ENCODE data around the gene PRKAR1B. TPM values are rescaled to one million over a fixed set of nuclear protein-coding genes. Genes with fewer than 3 reads are reported as not detected.

PRKAR1B gene
- total RNA-seq, 1 experiment from 2014 or later: 51.7 TPM

DNA sequence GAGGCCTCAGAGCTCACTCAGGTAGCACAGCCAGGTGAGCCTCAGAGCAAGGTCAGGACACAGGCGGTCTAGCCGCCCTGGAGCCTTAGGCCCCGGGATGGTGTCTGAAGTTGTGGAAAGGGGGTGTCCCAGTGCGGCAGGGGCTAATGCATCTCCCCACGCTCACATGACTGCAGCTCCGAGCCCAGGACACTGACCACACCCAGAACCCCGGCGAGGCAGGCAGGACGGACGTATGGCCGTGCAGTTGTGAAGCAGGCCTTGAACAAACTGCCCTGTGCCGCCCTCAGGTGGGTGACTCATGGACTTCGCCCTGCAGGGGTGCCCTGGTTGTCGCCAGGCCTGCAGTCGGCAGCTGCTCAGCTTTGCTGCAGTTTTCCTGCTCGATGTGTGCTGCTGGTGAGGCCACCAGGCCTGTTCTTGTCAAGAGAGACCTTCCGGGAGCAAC lies 5.0 kb upstream of the PRKAR1B start:
- peaks cover 28% of the 10 kb centered on the region for H3K36me3 ChIP-seq (ENCODE audit: low read depth)
- H3K4me1 ChIP-seq (replicated peaks; ENCODE audit: insufficient read depth): peaks cover 23% of the 10 kb centered on the region
- POLR2A ChIA-PET (ENCODE audit: unreplicated experiment): interaction anchor here (0.6 kb wide), 1 partner anchor 83 kb away, joined by 10 read pairs; no protein-coding TSS in a partner anchor
- H2AFZ ChIP-seq: no peak overlapping the region
- intact Hi-C loops (cut with micrococcal nuclease; ENCODE audit: unreplicated experiment): loop anchor here (2.0 to 5.0 kb wide), 3 partner anchors 195 to 399 kb away; partner anchors contain the start of gene PDGFA
- no TSS peak for BruUV-seq (replicated peaks)
- H3K9me2 ChIP-seq (ENCODE audit: insufficient read depth): no peaks in the 10 kb centered on the region
- H3K9me3 ChIP-seq (ENCODE audit: insufficient read depth, low read depth): peaks cover 7% of the 10 kb centered on the region
- H3F3A ChIP-seq (ENCODE audit: insufficient read depth, low read depth): peaks cover 33% of the 10 kb centered on the region
- peak overlapping the region; percentile 56 for H3K4me2 ChIP-seq
- peaks cover 58% of the 10 kb centered on the region for H3K79me2 ChIP-seq (ENCODE audit: low read depth)
- H3K27me3 ChIP-seq (ENCODE audit: insufficient read depth, low read depth): no peaks in the 10 kb centered on the region
- H3K4me3 ChIP-seq: no peak overlapping the region
- peak; percentile 83 to 87 for DNase-seq
- peaks cover 53% of the 10 kb centered on the region for H4K20me1 ChIP-seq (ENCODE audit: insufficient read depth)
- CTCF ChIA-PET: interaction anchor here (0.6 to 1.5 kb wide), 4 partner anchors 208 to 410 kb away, joined by 3 to 7 read pairs (median 4); no protein-coding TSS in a partner anchor
- H3K27ac ChIP-seq: peak overlapping the region; percentile 35; the same call in 1 of the 2 replicates
- TF ChIP-seq, protein P1, sequence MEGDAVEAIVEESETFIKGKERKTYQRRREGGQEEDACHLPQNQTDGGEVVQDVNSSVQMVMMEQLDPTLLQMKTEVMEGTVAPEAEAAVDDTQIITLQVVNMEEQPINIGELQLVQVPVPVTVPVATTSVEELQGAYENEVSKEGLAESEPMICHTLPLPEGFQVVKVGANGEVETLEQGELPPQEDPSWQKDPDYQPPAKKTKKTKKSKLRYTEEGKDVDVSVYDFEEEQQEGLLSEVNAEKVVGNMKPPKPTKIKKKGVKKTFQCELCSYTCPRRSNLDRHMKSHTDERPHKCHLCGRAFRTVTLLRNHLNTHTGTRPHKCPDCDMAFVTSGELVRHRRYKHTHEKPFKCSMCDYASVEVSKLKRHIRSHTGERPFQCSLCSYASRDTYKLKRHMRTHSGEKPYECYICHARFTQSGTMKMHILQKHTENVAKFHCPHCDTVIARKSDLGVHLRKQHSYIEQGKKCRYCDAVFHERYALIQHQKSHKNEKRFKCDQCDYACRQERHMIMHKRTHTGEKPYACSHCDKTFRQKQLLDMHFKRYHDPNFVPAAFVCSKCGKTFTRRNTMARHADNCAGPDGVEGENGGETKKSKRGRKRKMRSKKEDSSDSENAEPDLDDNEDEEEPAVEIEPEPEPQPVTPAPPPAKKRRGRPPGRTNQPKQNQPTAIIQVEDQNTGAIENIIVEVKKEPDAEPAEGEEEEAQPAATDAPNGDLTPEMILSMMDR (conservative IDR thresholded peaks at IDR 0.05): peak; percentile 48; the same call in 1 of the 2 replicates
- TF ChIP-seq EZH2 (IDR thresholded peaks at IDR 0.05; ENCODE audit: low read depth): no peak

DNA sequence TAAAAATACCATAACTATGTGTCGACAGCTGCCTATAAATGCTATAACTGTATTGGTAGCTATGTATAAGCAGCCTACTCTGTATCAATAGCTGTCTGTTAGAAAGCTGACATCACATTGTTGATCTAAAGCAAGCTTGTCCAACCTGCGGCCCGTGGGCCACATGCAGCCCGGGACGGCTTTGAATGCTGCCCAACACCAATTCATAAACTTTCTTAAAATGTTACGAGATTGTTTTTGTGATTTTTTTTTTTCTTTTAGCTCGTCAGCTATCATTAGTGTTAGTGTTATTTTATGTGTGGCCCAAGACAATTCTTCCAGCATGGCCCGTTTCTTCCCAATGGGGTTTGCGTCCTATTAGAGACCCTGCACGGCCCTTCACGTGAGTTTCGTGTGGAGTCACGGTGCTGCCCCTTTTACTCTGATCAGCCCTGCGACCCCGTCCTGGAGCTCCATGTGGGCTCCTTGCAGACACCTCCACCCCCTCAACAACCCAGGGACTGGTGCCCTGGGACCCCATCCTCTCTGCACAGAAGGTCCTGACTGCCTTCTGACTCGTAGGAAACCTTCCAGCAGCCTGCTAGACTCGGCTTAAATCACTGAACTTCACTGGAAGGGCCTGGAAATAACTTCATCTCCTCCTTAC lies 4.5 kb upstream of the PRKAR1B start:
- Histone ChIP-seq H4K20me1 (ENCODE audit: insufficient read depth) (peaks cover 50% of the 10 kb centered on the region), H3K4me3 (no peak overlapping the region), H3K4me1 (replicated peaks; ENCODE audit: insufficient read depth) (peaks cover 23% of the 10 kb centered on the region), H3K9me2 (ENCODE audit: insufficient read depth) (no peaks in the 10 kb centered on the region), H3K27me3 (ENCODE audit: insufficient read depth, low read depth) (no peaks in the 10 kb centered on the region), H3K9me3 (ENCODE audit: insufficient read depth, low read depth) (peaks cover 7% of the 10 kb centered on the region), H3K4me2 (peak overlapping the region; percentile 56), H3K79me2 (ENCODE audit: low read depth) (peaks cover 54% of the 10 kb centered on the region), H3K27ac (peak overlapping the region; percentile 35; the same call in 1 of the 2 replicates), H3K36me3 (ENCODE audit: low read depth) (peaks cover 28% of the 10 kb centered on the region), H2AFZ (no peak overlapping the region), H3F3A (ENCODE audit: insufficient read depth, low read depth) (peaks cover 33% of the 10 kb centered on the region)
- no TSS peak for BruUV-seq (replicated peaks)
- ChIA-PET CTCF (interaction anchor here (0.8 to 1.5 kb wide), 3 partner anchors 208 to 410 kb away, joined by 3 to 7 read pairs (median 5); no protein-coding TSS in a partner anchor), POLR2A (ENCODE audit: unreplicated experiment) (interaction anchor here (0.6 to 0.7 kb wide), 3 partner anchors 84 to 214 kb away, joined by 5 to 16 read pairs (median 10); no protein-coding TSS in a partner anchor)
- intact Hi-C loops (cut with micrococcal nuclease; ENCODE audit: unreplicated experiment): loop anchor here (2.0 to 5.0 kb wide), 3 partner anchors 194 to 399 kb away; partner anchors contain the start of gene PDGFA
- no peak for DNase-seq
- no peak for TF ChIP-seq EZH2 (IDR thresholded peaks at IDR 0.05; ENCODE audit: low read depth)
- TF ChIP-seq, protein P1 (conservative IDR thresholded peaks at IDR 0.05): no peak

DNA sequence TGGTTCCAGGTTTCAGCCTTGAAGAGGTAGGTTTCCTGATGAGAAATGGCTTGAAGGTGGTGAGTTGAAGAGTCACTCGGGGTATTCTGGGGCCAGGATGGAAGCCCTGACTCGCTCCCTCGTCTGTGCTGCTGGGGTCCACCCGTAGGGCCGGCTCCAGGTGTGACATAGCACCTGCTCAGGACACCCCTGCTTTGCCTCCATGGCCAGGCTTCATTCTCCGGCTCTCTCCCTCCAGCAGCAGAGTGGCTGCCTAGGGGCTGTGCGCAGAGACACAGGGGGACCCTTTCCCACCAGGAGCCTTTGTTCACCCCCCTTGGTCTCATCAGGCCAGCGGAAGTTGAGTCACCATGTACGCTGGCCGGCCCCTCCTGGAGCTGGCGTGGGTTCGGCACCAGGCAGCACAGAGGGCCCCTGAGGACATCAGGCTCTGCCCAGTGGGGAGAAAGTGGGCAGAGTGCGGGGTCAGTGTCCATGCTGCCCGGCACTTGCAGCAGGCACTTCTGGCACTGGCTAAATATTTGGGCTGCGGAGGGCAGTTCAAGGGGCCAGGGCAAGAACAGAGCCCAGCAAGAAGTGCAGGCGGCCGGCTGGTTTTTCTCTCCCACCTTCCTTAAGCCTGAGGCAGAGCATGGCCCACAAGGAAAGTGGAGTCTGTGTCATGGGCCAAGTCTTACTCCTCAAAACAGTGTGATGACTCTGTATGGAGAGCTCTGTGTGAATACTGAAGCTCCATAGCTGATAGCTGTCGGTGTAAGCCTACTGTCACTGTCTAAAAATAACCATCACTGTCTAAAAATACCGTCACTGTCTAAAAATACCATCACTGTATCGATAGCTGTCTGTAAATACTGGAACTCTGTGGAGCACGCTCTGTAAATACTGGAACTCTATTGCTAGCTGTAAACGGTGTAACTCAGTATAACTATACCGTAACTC lies 3.7 kb upstream of the PRKAR1B start:
- ChIA-PET POLR2A (ENCODE audit: unreplicated experiment) (interaction anchor here (0.6 to 0.7 kb wide), 2 partner anchors 111 to 213 kb away, joined by 5 to 16 read pairs; no protein-coding TSS in a partner anchor), CTCF (interaction anchor here (1.5 kb wide), 1 partner anchor 409 kb away, joined by 7 read pairs; no protein-coding TSS in a partner anchor)
- no peaks in the 10 kb centered on the region for H3K27me3 ChIP-seq (ENCODE audit: insufficient read depth, low read depth)
- H3K4me1 ChIP-seq (replicated peaks; ENCODE audit: insufficient read depth): peaks cover 29% of the 10 kb centered on the region
- H3K27ac ChIP-seq: no peak overlapping the region
- peaks cover 37% of the 10 kb centered on the region for H3F3A ChIP-seq (ENCODE audit: insufficient read depth, low read depth)
- intact Hi-C loops (cut with micrococcal nuclease; ENCODE audit: unreplicated experiment): loop anchor here (5.0 kb wide), 1 partner anchor 193 kb away; no protein-coding TSS in a partner anchor
- BruUV-seq (replicated peaks): no TSS peak
- DNase-seq: no peak
- peaks cover 52% of the 10 kb centered on the region for H3K79me2 ChIP-seq (ENCODE audit: low read depth)
- H2AFZ ChIP-seq: no peak overlapping the region
- no peaks in the 10 kb centered on the region for H3K9me2 ChIP-seq (ENCODE audit: insufficient read depth)
- TF ChIP-seq, protein P1 (conservative IDR thresholded peaks at IDR 0.05): no peak
- TF ChIP-seq EZH2 (IDR thresholded peaks at IDR 0.05; ENCODE audit: low read depth): no peak
- H3K4me3 ChIP-seq: no peak overlapping the region
- peaks cover 8% of the 10 kb centered on the region for H3K9me3 ChIP-seq (ENCODE audit: insufficient read depth, low read depth)
- peaks cover 42% of the 10 kb centered on the region for H4K20me1 ChIP-seq (ENCODE audit: insufficient read depth)
- H3K36me3 ChIP-seq (ENCODE audit: low read depth): peaks cover 25% of the 10 kb centered on the region
- H3K4me2 ChIP-seq: no peak overlapping the region

Measured in PC-9 (cell line).